GM12865 (cell line): Measurements from ENCODE around the gene FBN1.

Experiments
- DNase-seq: peaks from one replicate; pipeline ENCODE4 v3.0.0; 2010; ENCODE audit warnings: low read depth
- H3K4me3 ChIP-seq: 2 replicates; pipeline ENCODE4 v1.5.1; 2011; ENCODE audit warnings: mild to moderate bottlenecking, low read depth, low read length, control low read depth
- CTCF ChIP-seq: IDR thresholded peaks from 2 replicates; pipeline ENCODE4 v1.5.1; 2011; ENCODE audit warnings: low read length, control low read depth, low read depth, inconsistent platforms; ENCODE audit not compliant: insufficient read depth; ENCODE audit errors: missing control alignments

Gene FBN1

GRCh38 chr15:48645558-48646330 is at the start of gene FBN1:
Gene FBN1, minus strand, starts transcription at chr15:48645709. Its CDS starts 940 bp downstream, at chr15:48644769.
- peak within 1 kb of the TSS; percentile 75 for H3K4me3 ChIP-seq
- TF ChIP-seq CTCF, result no peak
- DNase-seq, result peak; percentile 90

- H3K4me3 ChIP-seq, result no peak overlapping the region
- TF ChIP-seq CTCF, result no peak
- no peak for DNase-seq
These were observed 48.0 kb upstream of the FBN1 start for GRCh38 chr15:48693484-48693883.

- no peak overlapping the region for H3K4me3 ChIP-seq
These were observed 43.0 kb upstream of the FBN1 start for GRCh38 chr15:48688493-48688892.

GRCh38 chr15:48683991-48684765 is 38.7 kb upstream of the FBN1 start:
- no peak for DNase-seq
- no peak for TF ChIP-seq CTCF
- no peak overlapping the region for H3K4me3 ChIP-seq

More at GRCh38 chr15:48688493-48688892, 43.0 kb upstream of the FBN1 start:
- DNase-seq, result no peak
- no peak for TF ChIP-seq CTCF

GRCh38 chr15:48682942-48683651 is 37.6 kb upstream of the FBN1 start:
- H3K4me3 ChIP-seq, result no peak overlapping the region
- TF ChIP-seq CTCF, result no peak
- DNase-seq, result no peak

GRCh38 chr15:48681353-48681752 is 35.8 kb upstream of the FBN1 start:
- DNase-seq, result no peak
- TF ChIP-seq CTCF, result no peak
- no peak overlapping the region for H3K4me3 ChIP-seq
